ENCODE results near the gene SPSB1. TPM values are rescaled to one million over a fixed set of nuclear protein-coding genes. Genes with fewer than 3 reads are reported as not detected.

The SPSB1 gene
- total RNA-seq, 4 donors from 2014 or later = 69.3 to 168 (median 94.1) TPM

DNA sequence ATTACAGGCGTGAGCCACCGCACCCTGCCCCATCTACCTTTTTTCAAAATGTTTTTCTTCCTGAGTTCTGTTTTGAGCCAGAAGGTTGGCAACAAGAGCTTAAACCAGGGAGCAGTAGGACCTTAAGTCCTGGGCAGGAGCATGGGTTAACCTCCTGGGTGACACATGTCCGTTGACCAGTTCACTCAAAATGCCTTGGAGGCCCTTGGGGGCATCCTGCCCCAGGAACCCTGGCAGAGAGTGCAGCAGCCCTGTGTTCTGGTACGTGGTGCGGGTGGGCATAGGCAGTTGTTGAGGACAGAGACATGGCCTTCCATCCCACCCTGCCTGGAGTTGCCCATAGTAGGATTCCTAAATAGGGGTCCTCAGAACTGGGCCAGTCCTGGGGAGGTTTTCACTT is 46.5 kb upstream of the SPSB1 start:
- H3K36me3 ChIP-seq = peaks cover 0 to 18% (median 0%) of the 10 kb centered on the region in 3 donors
- peaks cover 0 to 52% (median 4%) of the 10 kb centered on the region in 4 donors for H3K4me1 ChIP-seq
- no peak overlapping the region for H3K27ac ChIP-seq
- DNase-seq = no peak
- no peaks in the 10 kb centered on the region for H3K9me3 ChIP-seq
- no peak for TF ChIP-seq POLR2A (IDR thresholded peaks at IDR 0.05)
- TF ChIP-seq, protein P1, sequence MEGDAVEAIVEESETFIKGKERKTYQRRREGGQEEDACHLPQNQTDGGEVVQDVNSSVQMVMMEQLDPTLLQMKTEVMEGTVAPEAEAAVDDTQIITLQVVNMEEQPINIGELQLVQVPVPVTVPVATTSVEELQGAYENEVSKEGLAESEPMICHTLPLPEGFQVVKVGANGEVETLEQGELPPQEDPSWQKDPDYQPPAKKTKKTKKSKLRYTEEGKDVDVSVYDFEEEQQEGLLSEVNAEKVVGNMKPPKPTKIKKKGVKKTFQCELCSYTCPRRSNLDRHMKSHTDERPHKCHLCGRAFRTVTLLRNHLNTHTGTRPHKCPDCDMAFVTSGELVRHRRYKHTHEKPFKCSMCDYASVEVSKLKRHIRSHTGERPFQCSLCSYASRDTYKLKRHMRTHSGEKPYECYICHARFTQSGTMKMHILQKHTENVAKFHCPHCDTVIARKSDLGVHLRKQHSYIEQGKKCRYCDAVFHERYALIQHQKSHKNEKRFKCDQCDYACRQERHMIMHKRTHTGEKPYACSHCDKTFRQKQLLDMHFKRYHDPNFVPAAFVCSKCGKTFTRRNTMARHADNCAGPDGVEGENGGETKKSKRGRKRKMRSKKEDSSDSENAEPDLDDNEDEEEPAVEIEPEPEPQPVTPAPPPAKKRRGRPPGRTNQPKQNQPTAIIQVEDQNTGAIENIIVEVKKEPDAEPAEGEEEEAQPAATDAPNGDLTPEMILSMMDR (IDR thresholded peaks at IDR 0.05) = no peak
- no peak overlapping the region for H3K4me3 ChIP-seq
- H3K27me3 ChIP-seq = no peaks in the 10 kb centered on the region

DNA sequence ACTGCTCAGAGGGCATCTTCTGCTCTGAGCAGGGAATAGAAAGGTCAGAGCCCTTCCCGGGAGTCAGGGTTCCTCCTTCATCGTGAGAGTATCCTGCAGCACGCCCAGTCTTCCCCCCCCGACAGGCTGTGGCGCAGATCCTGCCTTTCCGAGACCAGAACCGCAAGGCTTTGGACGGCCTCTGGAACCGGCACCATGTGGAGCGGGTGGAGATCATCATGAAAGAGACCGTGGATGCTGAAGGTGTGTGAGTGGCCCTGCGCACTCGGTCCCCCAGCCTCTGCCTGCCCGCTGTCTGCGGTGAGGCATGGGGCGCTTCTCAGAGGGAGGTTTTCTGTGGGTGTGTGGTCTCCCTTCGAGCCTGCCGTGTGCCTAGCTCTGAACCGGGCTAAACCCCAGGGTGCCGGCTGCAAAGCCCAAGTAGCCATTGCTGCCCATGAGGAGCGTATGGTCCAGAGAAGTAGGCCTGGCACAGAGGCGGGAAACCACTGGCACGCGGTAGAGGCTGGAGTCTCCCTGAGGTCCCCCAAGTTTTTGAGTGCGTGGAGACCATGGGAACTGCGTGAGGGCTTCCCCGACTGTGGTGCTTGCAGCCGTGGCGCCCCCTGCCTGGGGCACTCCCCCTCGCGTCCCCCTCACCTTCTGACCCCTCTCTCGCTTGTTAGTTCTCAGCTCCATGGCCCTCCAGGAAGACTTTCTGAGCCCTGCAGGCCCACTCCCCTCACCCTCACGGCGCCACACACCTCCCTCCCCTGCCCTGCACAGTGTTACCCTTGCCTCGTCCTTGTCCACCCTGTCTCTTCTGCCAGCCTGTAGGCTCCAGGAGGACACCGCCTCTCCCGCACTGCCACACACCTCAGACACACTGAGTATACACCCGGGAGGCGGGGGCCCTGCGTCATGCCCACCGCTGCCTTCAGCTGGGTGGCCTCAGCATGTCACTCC is 45.6 kb upstream of the SPSB1 start:
- H3K4me1 ChIP-seq = peaks cover 0 to 57% (median 4%) of the 10 kb centered on the region in 4 donors
- H3K36me3 ChIP-seq = peaks cover 0 to 18% (median 0%) of the 10 kb centered on the region in 3 donors
- H3K4me3 ChIP-seq = no peak overlapping the region
- no peaks in the 10 kb centered on the region for H3K27me3 ChIP-seq
- no peak overlapping the region for H3K27ac ChIP-seq
- no peaks in the 10 kb centered on the region for H3K9me3 ChIP-seq
- no peak for TF ChIP-seq POLR2A (IDR thresholded peaks at IDR 0.05)
- TF ChIP-seq, protein P1 (IDR thresholded peaks at IDR 0.05) = no peak
- DNase-seq = no peak

DNA sequence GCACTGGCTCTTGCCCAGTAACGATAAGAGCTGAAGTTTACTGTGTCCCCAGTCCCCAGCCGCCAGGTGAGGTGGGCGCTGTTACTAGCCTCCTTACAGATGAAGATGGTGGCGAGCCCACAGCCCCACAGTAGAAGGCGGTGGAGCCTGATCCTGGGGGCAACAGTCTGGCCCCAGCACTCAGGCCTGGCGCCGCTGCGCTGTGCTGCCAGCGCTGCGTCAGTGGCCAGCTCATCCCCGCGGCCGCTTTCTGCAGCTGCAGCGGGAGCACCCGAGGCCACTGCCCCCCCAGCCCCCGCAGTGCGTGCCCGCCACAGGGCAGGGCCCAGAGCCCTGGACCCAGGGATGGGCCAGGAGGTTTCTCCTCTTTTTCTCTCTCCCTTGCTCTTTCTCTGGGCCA is 44.8 kb upstream of the SPSB1 start:
- Histone ChIP-seq H3K4me3 (no peak overlapping the region), H3K9me3 (no peaks in the 10 kb centered on the region), H3K27ac (no peak overlapping the region), H3K27me3 (no peaks in the 10 kb centered on the region), H3K4me1 (peaks cover 0 to 57% (median 4%) of the 10 kb centered on the region in 4 donors), H3K36me3 (peaks cover 0 to 18% (median 0%) of the 10 kb centered on the region in 3 donors)
- DNase-seq = no peak
- TF ChIP-seq, protein P1 (IDR thresholded peaks at IDR 0.05) = no peak
- TF ChIP-seq POLR2A (IDR thresholded peaks at IDR 0.05) = no peak

DNA sequence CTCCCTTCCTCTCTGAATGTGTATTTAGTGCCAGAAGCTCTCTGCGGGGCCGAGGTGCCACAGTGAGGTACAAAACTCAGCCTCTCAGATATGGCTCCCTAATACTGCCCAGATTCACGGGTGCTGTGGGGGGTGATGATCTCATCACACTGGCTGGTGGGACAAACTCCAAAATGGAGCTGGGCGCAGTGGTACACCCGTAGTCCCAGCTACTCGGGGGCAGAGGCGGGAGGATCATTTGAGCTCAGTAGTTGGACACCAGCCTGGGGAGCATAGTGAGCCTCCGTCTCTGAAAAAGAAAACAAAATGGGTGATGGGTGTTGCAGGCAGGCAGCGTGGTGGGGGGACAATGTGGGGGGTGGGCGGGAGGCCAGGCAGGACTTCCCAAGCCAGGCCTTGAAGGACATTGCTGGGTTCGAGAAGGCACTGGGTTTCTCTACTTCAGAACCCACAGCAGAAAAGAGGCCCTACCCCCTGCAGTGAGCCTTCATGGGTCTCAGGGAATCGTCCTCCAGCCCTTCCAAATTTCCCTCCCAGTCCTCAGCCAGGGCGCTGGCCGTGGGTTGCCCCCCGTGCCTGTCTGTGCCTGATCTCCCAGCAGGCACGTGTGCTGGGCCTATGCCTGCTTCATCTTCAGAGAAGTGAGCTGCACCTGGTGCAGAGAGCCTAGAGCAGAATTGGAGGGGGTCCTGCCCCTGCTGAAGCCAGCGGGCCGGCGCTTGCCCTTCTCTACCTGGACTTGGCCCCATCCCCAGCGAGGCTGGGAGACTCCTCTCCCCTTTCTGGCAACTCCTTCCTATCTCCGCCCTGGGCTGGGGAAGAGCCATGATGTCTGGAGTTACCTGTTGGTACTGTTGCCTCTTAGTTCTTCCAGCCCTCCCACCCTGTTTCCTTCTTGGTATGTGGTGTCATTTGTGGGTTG is 44.1 kb upstream of the SPSB1 start:
- no peaks in the 10 kb centered on the region for H3K27me3 ChIP-seq
- peak overlapping the region in 3 of 4 donors; percentile 43 to 85 (median 79) for H3K27ac ChIP-seq
- H3K9me3 ChIP-seq = no peaks in the 10 kb centered on the region
- DNase-seq = peak in 1 of 3 donors; percentile 53
- H3K4me1 ChIP-seq = peaks cover 0 to 57% (median 5%) of the 10 kb centered on the region in 4 donors
- no peak overlapping the region for H3K4me3 ChIP-seq
- H3K36me3 ChIP-seq = peaks cover 0 to 18% (median 0%) of the 10 kb centered on the region in 3 donors
- no peak for TF ChIP-seq POLR2A (IDR thresholded peaks at IDR 0.05)
- TF ChIP-seq, protein P1 (IDR thresholded peaks at IDR 0.05) = no peak

DNA sequence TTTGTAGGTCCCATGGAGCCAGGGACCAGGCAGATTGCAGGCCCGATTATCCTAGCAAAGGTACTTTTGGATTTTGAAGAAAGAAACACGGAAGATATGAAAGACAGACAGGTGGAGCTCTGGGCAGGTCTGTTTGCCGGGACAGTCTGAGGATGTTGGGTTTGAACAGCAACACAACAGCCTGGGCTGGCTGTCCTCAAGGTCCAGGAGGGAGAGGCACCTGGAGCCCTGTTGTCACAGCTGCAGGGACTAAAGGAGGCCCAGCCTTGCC is 43.5 kb upstream of the SPSB1 start:
- H3K4me1 ChIP-seq = peaks cover 0 to 61% (median 5%) of the 10 kb centered on the region in 4 donors
- H3K27ac ChIP-seq = peak overlapping the region in 3 of 4 donors; percentile 43 to 85 (median 79)
- H3K36me3 ChIP-seq = peaks cover 0 to 18% (median 0%) of the 10 kb centered on the region in 3 donors
- H3K27me3 ChIP-seq = no peaks in the 10 kb centered on the region
- H3K4me3 ChIP-seq = no peak overlapping the region
- no peak for DNase-seq
- H3K9me3 ChIP-seq = no peaks in the 10 kb centered on the region
- TF ChIP-seq, protein P1 (IDR thresholded peaks at IDR 0.05) = no peak
- TF ChIP-seq POLR2A (IDR thresholded peaks at IDR 0.05) = peak in 1 of 2 donors; percentile 2

All from Peyer's patch (tissue), 4 donors.